Ramos (cell line): Measurements from ENCODE around the gene MTG1.
"Not testable (repeated sequence)": the region's sequence is repeated elsewhere in the genome, so short reads cannot be mapped to it uniquely, and the experiment has no call there.

Source experiments
- in situ Hi-C: fragments of 300-500 bp; cut with MboI; formaldehyde crosslinking; loops from one replicate; pipeline ENCODE4 v1.14.3; 2022; ENCODE audit warnings: low sequenced_read_pairs; ENCODE audit not compliant: unreplicated experiment

The MTG1 gene

DNA sequence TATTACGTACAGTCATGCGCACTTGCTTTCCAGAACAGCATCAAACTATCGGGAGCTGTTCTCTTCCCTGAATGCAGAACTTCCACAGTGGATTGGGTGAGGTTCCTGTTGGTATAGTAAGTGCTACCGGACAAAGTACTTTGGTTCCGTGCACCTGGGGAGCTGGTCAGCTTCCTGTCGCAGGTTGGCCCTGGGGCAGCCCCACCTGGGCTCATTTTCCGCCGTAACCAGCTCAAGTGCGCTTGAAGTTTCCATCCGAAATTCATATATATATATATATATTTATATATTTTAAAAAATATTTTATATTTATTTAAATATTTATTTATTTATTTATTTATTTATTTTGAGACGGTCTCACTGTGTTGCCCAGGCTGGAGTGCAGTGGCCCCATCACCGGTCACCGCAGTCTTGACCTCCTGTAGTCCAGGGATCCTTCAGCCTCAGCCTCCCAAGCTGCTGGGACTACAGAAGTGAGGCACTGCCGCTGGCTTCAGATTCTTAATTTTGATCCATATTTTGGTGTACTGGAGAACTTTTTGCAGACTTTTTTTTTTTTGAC lies 66.3 kb downstream of the MTG1 start:
- in situ Hi-C loops: no loop called here

- in situ Hi-C loops: no loop called here
These were observed 67.1 kb downstream of the MTG1 start for GRCh38 chr10:133461027-133461426.

- in situ Hi-C loops: no loop called here
These were observed 67.9 kb downstream of the MTG1 start for GRCh38 chr10:133461841-133462240.

DNA sequence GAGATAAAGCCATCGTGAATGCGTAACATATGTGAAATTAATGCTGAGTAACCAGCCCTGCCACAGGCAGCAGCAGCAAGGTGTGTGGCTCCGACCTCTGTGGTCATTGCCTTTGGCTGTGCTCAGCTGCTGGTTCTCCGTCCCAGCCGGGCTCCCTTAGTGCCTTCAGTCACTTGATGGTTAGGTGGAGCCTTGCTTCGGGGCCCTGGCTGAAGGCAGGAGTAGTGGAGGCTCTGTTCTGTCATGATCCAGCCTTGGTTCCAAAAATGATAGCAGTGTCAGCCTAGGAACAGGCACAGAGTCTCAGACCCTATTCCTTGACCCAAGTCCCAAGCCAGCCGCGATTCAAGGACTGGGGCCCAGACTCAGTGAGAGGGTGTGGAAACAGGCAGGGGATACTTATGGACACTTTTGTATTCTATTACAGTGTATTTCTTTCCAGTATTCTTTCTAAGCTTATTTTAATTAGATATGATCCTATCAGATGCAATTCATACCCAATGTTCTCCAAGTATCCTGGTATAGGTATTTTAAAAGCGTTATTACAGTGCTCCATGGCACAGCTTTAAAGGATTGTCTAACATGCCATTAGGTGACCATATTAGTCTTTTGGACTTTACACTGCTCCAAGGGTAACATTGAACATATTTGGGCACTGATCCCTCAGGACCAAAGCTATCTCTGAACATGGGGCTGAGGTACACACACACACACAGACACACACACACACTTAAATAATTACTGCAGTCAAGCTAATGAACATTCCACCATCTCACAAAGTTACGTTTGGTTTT lies 68.8 kb downstream of the MTG1 start:
- in situ Hi-C loops: no loop called here

GRCh38 chr10:133464582-133465031 lies 70.7 kb downstream of the MTG1 start:
- in situ Hi-C loops: no loop called here

GRCh38 chr10:133465191-133465949 lies 71.4 kb downstream of the MTG1 start:
- in situ Hi-C loops: no loop called here

DNA sequence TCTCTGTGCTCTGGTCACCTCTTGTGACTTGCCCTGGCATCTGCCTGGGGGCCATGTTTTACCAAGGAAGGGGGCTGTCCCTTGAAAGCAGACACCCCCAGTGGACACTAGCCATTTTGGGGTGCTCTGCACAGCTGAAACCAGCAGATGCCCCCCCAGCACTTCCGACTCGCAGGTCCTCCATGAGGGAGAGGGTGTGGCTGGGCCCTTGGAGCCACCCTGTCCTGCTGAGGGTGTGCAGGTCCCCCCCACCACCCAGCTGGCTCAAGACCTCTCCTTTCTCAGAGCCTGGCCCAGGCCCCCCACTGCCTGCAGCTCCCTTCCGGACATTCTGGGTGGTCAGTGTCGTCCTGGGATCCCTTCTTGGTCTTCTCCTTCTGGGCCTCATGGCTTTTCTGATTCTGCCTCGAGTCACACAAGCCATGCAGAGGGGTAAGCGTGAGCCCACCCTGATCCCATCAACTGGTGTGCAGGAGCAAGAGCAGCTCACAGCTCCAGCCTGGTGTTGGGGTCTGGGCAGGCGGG lies 72.1 kb downstream of the MTG1 start:
- in situ Hi-C loops: no loop called here

GRCh38 chr10:133466683-133467275 lies 72.8 kb downstream of the MTG1 start:
- in situ Hi-C loops: no loop called here

GRCh38 chr10:133467286-133467911 lies 73.4 kb downstream of the MTG1 start:
- in situ Hi-C loops: no loop called here

DNA sequence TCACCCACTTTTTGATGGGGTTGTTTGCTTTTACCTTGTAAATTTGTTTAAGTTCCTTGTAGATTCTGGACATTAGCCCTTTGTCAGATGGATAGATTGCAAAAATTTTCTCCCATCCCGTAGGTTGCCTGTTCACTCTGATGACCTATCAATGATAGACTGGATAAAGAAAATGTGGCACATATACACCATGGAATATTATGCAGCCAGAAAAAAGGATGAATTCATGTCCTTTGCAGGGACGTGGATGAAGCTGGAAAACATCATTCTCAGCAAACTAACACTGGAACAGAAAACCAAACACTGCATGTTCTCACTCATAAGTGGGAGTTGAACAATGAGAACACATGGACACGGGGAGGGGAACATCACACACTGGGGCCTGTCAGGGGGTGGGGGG lies 75.2 kb downstream of the MTG1 start:
- in situ Hi-C loops: not testable (repeated sequence)

DNA sequence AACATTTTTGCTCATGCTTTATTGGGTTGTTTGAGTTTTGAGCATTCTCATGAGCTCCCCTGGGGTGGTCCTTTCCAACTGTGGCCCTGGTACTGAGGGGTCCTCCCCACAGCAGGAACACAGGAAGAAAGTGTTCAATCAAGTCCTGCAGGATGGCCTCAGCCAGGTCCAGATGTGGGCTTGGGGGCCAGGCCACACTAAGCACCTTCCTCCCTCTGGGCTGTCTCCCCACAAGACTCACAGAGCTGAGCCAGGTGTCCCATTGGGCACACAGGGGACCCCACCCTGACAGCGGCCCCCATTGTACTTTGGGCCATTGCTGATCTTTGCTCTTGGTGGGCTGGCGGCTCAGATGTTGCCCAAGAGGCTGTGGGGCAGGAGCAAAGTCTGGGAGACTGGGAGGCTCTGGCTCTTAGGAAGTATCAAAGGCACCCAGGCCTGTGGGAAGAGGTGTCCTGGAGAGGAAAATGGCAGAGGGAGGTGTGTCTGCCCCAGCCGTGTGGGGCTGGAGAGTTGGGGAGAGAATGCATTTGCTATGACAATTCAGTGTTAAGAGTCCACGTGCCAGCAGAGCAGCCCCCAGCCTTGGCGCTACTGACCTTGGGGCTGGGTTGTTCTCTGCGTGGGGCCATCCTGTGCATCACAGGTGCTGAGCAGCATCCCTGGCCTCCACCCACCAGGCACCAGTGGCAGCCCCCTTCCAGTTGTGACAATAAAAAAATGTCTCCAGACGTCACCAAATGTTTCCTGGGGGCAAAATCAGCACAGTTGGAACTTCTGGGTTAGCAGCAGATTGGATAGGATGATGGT lies 77.5 kb downstream of the MTG1 start:
- in situ Hi-C loops: no loop called here
